SK-N-SH (cell line): Measurements from ENCODE around the gene KCTD8. TPM values are rescaled to one million over a fixed set of nuclear protein-coding genes. Genes with fewer than 3 reads are reported as not detected.
"Not testable (repeated sequence)": the region's sequence is repeated elsewhere in the genome, so short reads cannot be mapped to it uniquely, and the experiment has no call there.

Experiments
- CTCF ChIA-PET: fragments of 300-600, 350-600 bp; formaldehyde crosslinking; extraction: SDS; loops from one replicate; lab custom pipeline; 2021; lab: Yijun Ruan, JAX
- POLR2A ChIA-PET: fragments of 350-600 bp; sonication (Branson Sonifier 250); formaldehyde crosslinking; extraction: SDS; loops from one replicate; lab custom pipeline; 2020; ENCODE audit warnings: antibody characterized with exemption, inconsistent platforms; lab: Yijun Ruan, JAX
- DNase-seq: peaks from one replicate; pipeline ENCODE4 v3.0.0; 2012
- H2AFZ ChIP-seq: fragments of 200-600 bp; sonication (generic); 2 replicates; pipeline ENCODE4 v1.8.1; 2016; ENCODE audit warnings: antibody characterized with exemption, mild to moderate bottlenecking, low read depth
- H3F3A ChIP-seq: fragments of 200-600 bp; sonication (generic); replicated peaks from 2 replicates; pipeline ENCODE3; 2016; ENCODE audit warnings: antibody characterized with exemption, mild to moderate bottlenecking; ENCODE audit not compliant: insufficient read depth
- H3K27ac ChIP-seq, 2 experiments: fragments of 200-500 bp in 1 of 2; fragments of 200-600 bp in 1 of 2; sonication (Bioruptor generic) in 1 of 2; sonication (generic), shearing (Covaris generic) in 1 of 2; 2 replicates each; pipeline versions ENCODE4 v1.5.1 to v1.6.1; 2014 to 2016; ENCODE audit warnings: low read depth in 2 of 2, inconsistent platforms in 1 of 2, low read length in 1 of 2, mild to moderate bottlenecking in 1 of 2, mixed read lengths in 1 of 2
- H3K27me3 ChIP-seq: fragments of 200-600 bp; sonication (generic), shearing (Covaris generic); 2 replicates; pipeline ENCODE4 v1.6.1; 2016; ENCODE audit warnings: mixed run types; ENCODE audit not compliant: insufficient read depth
- H3K36me3 ChIP-seq, 2 experiments: fragments of 200-500 bp in 1 of 2; fragments of 200-600 bp in 1 of 2; sonication (Bioruptor generic) in 1 of 2; sonication (generic) in 1 of 2; replicated peaks in 1 of 2; 2 replicates each; pipeline versions ENCODE3 to v1.5.1; 2014 to 2016; ENCODE audit warnings: low read length in 1 of 2, mild to moderate bottlenecking in 1 of 2; ENCODE audit not compliant: insufficient read depth in 2 of 2, control insufficient read depth in 1 of 2
- H3K4me1 ChIP-seq, 2 experiments: fragments of 200-500 bp in 1 of 2; fragments of 200-600 bp in 1 of 2; sonication (Bioruptor generic) in 1 of 2; sonication (generic), shearing (Covaris generic) in 1 of 2; 2 replicates each; pipeline versions ENCODE4 v1.5.1 to v1.6.1; 2014 to 2016; ENCODE audit warnings: low read depth in 1 of 2, low read length in 1 of 2, mixed run types in 1 of 2; ENCODE audit not compliant: insufficient read depth in 2 of 2, control insufficient read depth in 1 of 2
- H3K4me2 ChIP-seq: fragments of 200-600 bp; sonication (generic), shearing (Covaris generic); 2 replicates; pipeline ENCODE4 v1.6.1; 2017; ENCODE audit warnings: mixed run types
- H3K4me3 ChIP-seq, 2 experiments: fragments of 200-500 bp in 1 of 2; fragments of 200-600 bp in 1 of 2; sonication (Bioruptor generic) in 1 of 2; sonication (generic), shearing (Covaris generic) in 1 of 2; 2 replicates each; pipeline versions ENCODE4 v1.5.1 to v1.8.1; 2014 to 2016; ENCODE audit warnings: low read depth in 2 of 2, inconsistent platforms in 1 of 2, low read length in 1 of 2, mild to moderate bottlenecking in 1 of 2, mixed read lengths in 1 of 2, moderate library complexity in 1 of 2
- H3K79me2 ChIP-seq: fragments of 200-600 bp; sonication (generic); 2 replicates; pipeline ENCODE4 v1.8.1; 2017; ENCODE audit warnings: mild to moderate bottlenecking; ENCODE audit not compliant: insufficient read depth
- H3K9ac ChIP-seq: fragments of 200-600 bp; sonication (generic); 2 replicates; pipeline ENCODE4 v1.6.1; 2017; ENCODE audit warnings: mixed run types
- H3K9me2 ChIP-seq: fragments of 200-600 bp; sonication (generic); 2 replicates; pipeline ENCODE4 v1.6.1; 2017; ENCODE audit warnings: mixed run types
- H3K9me3 ChIP-seq: fragments of 200-600 bp; sonication (generic); 2 replicates; pipeline ENCODE4 v1.6.1; 2017; ENCODE audit warnings: mixed run types, mild to moderate bottlenecking, moderate library complexity
- H4K20me1 ChIP-seq: fragments of 200-600 bp; sonication (generic); 2 replicates; pipeline ENCODE4 v1.6.1; 2017; ENCODE audit warnings: mild to moderate bottlenecking, mixed run types; ENCODE audit not compliant: insufficient read depth
- CHD2 ChIP-seq: fragments of 150-350 bp; IDR thresholded peaks from 2 replicates; pipeline ENCODE4 v1.6.1; 2018; ENCODE audit warnings: low read length; ENCODE audit not compliant: partially characterized antibody
- EZH2phosphoT487 ChIP-seq: fragments of 200-600 bp; sonication (generic); IDR thresholded peaks from 2 replicates; pipeline ENCODE4 v1.6.1; 2017; ENCODE audit warnings: low read depth, mixed run types, mild to moderate bottlenecking, antibody characterized with exemption, moderate library complexity, borderline replicate concordance
- FOSL2 ChIP-seq: IDR thresholded peaks from 2 replicates; pipeline ENCODE4 v1.4.0; 2012; ENCODE audit warnings: low read depth, mild to moderate bottlenecking, moderate library complexity, borderline replicate concordance
- FOXM1 ChIP-seq: IDR thresholded peaks from 2 replicates; pipeline ENCODE4 v1.4.0; 2012; ENCODE audit warnings: low read depth, mild to moderate bottlenecking
- GATA2 ChIP-seq: sonication (generic); formaldehyde crosslinking; IDR thresholded peaks from 2 replicates; pipeline ENCODE4 v1.5.0; 2020; ENCODE audit warnings: mild to moderate bottlenecking, missing genetic modification reagents
- IRF3 ChIP-seq: fragments of 150-350 bp; IDR thresholded peaks from 2 replicates; pipeline ENCODE4 v1.6.1; 2016; ENCODE audit warnings: mild to moderate bottlenecking, low read depth, low read length
- JUND ChIP-seq: IDR thresholded peaks from 2 replicates; pipeline ENCODE4 v1.4.0; 2012
- MAX ChIP-seq: IDR thresholded peaks from 2 replicates; pipeline ENCODE4 v1.4.0; 2012; ENCODE audit warnings: low read depth
- MEF2A ChIP-seq: IDR thresholded peaks from 2 replicates; pipeline ENCODE4 v1.4.0; 2012; ENCODE audit warnings: low read depth, borderline replicate concordance
- RCOR1 ChIP-seq: fragments of 150-350 bp; IDR thresholded peaks from 2 replicates; pipeline ENCODE4 v1.6.1; 2017; ENCODE audit warnings: antibody characterized with exemption, low read length
- TAF1 ChIP-seq: IDR thresholded peaks from 2 replicates; pipeline ENCODE4 v1.6.1; 2012; ENCODE audit warnings: low read depth, mild to moderate bottlenecking, low read length, moderate library complexity, borderline replicate concordance
- TCF12 ChIP-seq: IDR thresholded peaks from 2 replicates; pipeline ENCODE4 v1.4.0; 2012
- ZBTB33 ChIP-seq: IDR thresholded peaks from 2 replicates; pipeline ENCODE4 v1.4.0; 2012; ENCODE audit warnings: low read depth, borderline replicate concordance
- WGBS: methylation state at CpG from one replicate; pipeline ENCODE4 v1.1.6; 2017; ENCODE audit warnings: low lambda C conversion rate; 5-methylcytosine and 5-hydroxymethylcytosine counted together
- polyA plus RNA-seq, 3 experiments: library from polyadenylated mRNA; depleted of rRNA; stranded (reverse); fragments of >200 nt; gene quantifications; 2 replicates each; pipeline ENCODE4 v1.2.3, GENCODE V29; 2012
- TF ChIP-seq, protein P1 (sequence below): IDR thresholded peaks from 2 replicates; pipeline ENCODE4; 2012

The KCTD8 gene
- polyA plus RNA-seq, 1 of the 3 experiments (the other 2 are of a cell fraction), result not detected

GRCh38 chr4:44186096-44186849 lies 262.3 kb downstream of the KCTD8 start (continued):
- no peak for TF ChIP-seq ZBTB33
- TF ChIP-seq FOXM1, result no peak
- no peak for TF ChIP-seq CHD2
- TF ChIP-seq RCOR1, result no peak

- H3K4me3 ChIP-seq, H3K9me2 ChIP-seq, DNase-seq, H3F3A ChIP-seq, H4K20me1 ChIP-seq, CTCF ChIA-PET, H3K36me3 ChIP-seq, H3K27ac ChIP-seq, H3K79me2 ChIP-seq, H3K9ac ChIP-seq, H2AFZ ChIP-seq, H3K27me3 ChIP-seq, H3K4me2 ChIP-seq, POLR2A ChIA-PET, H3K4me1 ChIP-seq, H3K9me3 ChIP-seq: not testable (repeated sequence)
- WGBS, result 9% methylated on average over 5 of the region's 54 CpGs
Observed at GRCh38 chr4:44181491-44182349, 266.9 kb downstream of the KCTD8 start.

GRCh38 chr4:44167766-44168165 lies 280.8 kb downstream of the KCTD8 start:
- H3K4me1 ChIP-seq, CTCF ChIA-PET, H3K79me2 ChIP-seq, H3K9me2 ChIP-seq, POLR2A ChIA-PET, H3K9ac ChIP-seq, H3K27ac ChIP-seq, H3K36me3 ChIP-seq, H2AFZ ChIP-seq, H3K4me3 ChIP-seq, H3K9me3 ChIP-seq, H4K20me1 ChIP-seq, DNase-seq, H3K4me2 ChIP-seq, H3K27me3 ChIP-seq, H3F3A ChIP-seq: not testable (repeated sequence)
- WGBS, result 19% methylated on average over 11 of the region's 27 CpGs

DNA sequence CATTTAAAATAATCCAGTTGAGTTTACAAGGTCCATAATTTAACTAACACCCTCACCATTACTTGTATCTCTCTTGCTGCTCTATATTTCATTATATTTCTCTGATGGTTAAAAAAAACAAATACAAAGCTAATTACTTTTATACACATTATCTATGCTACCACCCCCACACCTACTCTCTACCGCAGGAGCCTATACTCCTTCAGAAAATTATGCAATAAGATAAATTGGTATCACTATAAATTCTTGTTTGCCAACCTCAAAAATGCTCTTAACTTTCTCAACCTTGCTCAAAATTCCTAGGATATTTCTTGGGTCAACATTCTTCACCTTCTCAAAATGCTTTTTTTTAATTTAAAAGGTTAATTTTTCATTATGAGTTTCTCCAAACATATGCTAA lies 282.7 kb downstream of the KCTD8 start:
- Histone ChIP-seq H3K27ac (no peak overlapping the region), H3K9ac (no peak overlapping the region), H3K36me3 (no peaks in the 10 kb centered on the region), H3K9me3 (no peaks in the 10 kb centered on the region), H3K27me3 (no peaks in the 10 kb centered on the region), H3K4me2 (no peak overlapping the region), H3K4me3 (no peak overlapping the region), H3K79me2 (no peaks in the 10 kb centered on the region), H3F3A (no peaks in the 10 kb centered on the region), H3K9me2 (no peaks in the 10 kb centered on the region), H4K20me1 (no peaks in the 10 kb centered on the region), H2AFZ (no peak overlapping the region), H3K4me1 (no peaks in the 10 kb centered on the region)
- DNase-seq, result no peak
- 0% methylated on average over 1 of the region's 1 CpG for WGBS
- POLR2A ChIA-PET, result no interaction called here
- CTCF ChIA-PET, result no interaction called here
- TF ChIP-seq MAX (no peak), TCF12 (no peak), GATA2 (CRISPR knock-in tag) (no peak), IRF3 (no peak), FOSL2 (no peak), EZH2phosphoT487 (no peak), MEF2A (no peak), CHD2 (no peak), JUND (no peak), RCOR1 (no peak), TAF1 (no peak)
- TF ChIP-seq, protein P1, sequence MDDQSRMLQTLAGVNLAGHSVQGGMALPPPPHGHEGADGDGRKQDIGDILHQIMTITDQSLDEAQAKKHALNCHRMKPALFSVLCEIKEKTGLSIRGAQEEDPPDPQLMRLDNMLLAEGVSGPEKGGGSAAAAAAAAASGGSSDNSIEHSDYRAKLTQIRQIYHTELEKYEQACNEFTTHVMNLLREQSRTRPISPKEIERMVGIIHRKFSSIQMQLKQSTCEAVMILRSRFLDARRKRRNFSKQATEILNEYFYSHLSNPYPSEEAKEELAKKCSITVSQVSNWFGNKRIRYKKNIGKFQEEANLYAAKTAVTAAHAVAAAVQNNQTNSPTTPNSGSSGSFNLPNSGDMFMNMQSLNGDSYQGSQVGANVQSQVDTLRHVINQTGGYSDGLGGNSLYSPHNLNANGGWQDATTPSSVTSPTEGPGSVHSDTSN, result no peak
